MM.1S (cell line): ENCODE data around the gene GPR161.

ENCODE experiments used
- DNase-seq: peaks from one replicate; pipeline ENCODE4 v3.0.0-alpha.2; 2015
- H2AFZ ChIP-seq: fragments of 300-600 bp; sonication (generic); 2 replicates; pipeline ENCODE4 v1.6.0; 2016; ENCODE audit warnings: antibody characterized with exemption, low read length
- H3F3A ChIP-seq: fragments of 300-600 bp; sonication (generic); 2 replicates; pipeline ENCODE4 v1.6.1; 2016; ENCODE audit warnings: mild to moderate bottlenecking, antibody characterized with exemption, low read length, moderate library complexity, mixed read lengths; ENCODE audit not compliant: insufficient read depth
- H3K27ac ChIP-seq: fragments of 300-600 bp; sonication (generic); 2 replicates; pipeline ENCODE4 v1.5.1; 2016; ENCODE audit warnings: mild to moderate bottlenecking, low read length
- H3K27me3 ChIP-seq: fragments of 300-600 bp; sonication (generic); replicated peaks from 2 replicates; pipeline ENCODE4 v1.6.0; 2016; ENCODE audit warnings: low read length; ENCODE audit not compliant: insufficient read depth
- H3K36me3 ChIP-seq: fragments of 300-600 bp; sonication (generic); replicated peaks from 2 replicates; pipeline ENCODE4 v1.6.1; 2016; ENCODE audit warnings: mild to moderate bottlenecking, low read length, mixed read lengths; ENCODE audit not compliant: insufficient read depth
- H3K4me1 ChIP-seq: fragments of 300-600 bp; sonication (generic); 2 replicates; pipeline ENCODE4 v1.6.1; 2016; ENCODE audit warnings: low read length, mixed read lengths
- H3K4me2 ChIP-seq: fragments of 300-600 bp; sonication (generic); 2 replicates; pipeline ENCODE4 v1.6.0; 2016; ENCODE audit warnings: low read depth, low read length
- H3K4me3 ChIP-seq: fragments of 300-600 bp; sonication (generic); 2 replicates; pipeline ENCODE4 v1.5.1; 2016; ENCODE audit warnings: low read length, mixed read lengths
- H3K79me2 ChIP-seq: fragments of 300-600 bp; sonication (generic); 2 replicates; pipeline ENCODE4 v1.6.1; 2016; ENCODE audit warnings: mixed run types, low read length, mixed read lengths
- H3K9ac ChIP-seq: fragments of 300-600 bp; sonication (generic); 2 replicates; pipeline ENCODE4 v1.6.1; 2016; ENCODE audit warnings: low read length, mixed read lengths
- H3K9me2 ChIP-seq: fragments of 300-600 bp; sonication (generic); replicated peaks from 2 replicates; pipeline ENCODE4 v1.6.1; 2016; ENCODE audit warnings: mild to moderate bottlenecking, low read length, mixed read lengths; ENCODE audit not compliant: insufficient read depth
- H3K9me3 ChIP-seq: fragments of 300-600 bp; sonication (generic); replicated peaks from 2 replicates; pipeline ENCODE4 v1.6.1; 2016; ENCODE audit warnings: mild to moderate bottlenecking, low read length, mixed read lengths; ENCODE audit not compliant: insufficient read depth
- H4K20me1 ChIP-seq: fragments of 300-600 bp; sonication (generic); 2 replicates; pipeline ENCODE4 v1.6.1; 2016; ENCODE audit warnings: mild to moderate bottlenecking, low read length, moderate library complexity, mixed read lengths; ENCODE audit not compliant: insufficient read depth
- CTCF ChIP-seq: fragments of 300-600 bp; sonication (generic); IDR thresholded peaks from 2 replicates; pipeline ENCODE4 v1.5.1; 2016; ENCODE audit warnings: antibody characterized with exemption, low read length, mixed read lengths
- EZH2 ChIP-seq: fragments of 300-600 bp; sonication (generic); optimal IDR thresholded peaks from 2 replicates; pipeline ENCODE3; 2017; ENCODE audit warnings: low read depth, mild to moderate bottlenecking, antibody characterized with exemption, low read length, mixed read lengths
- EZH2phosphoT487 ChIP-seq: fragments of 300-600 bp; sonication (generic); IDR thresholded peaks from 2 replicates; pipeline ENCODE4 v1.6.1; 2018; ENCODE audit warnings: antibody characterized with exemption, low read length

GPR161 gene

GRCh38 chr1:168031627-168032026, 105.1 kb downstream of the GPR161 start:
- Histone ChIP-seq H2AFZ (no peak overlapping the region), H3K27ac (no peak overlapping the region), H4K20me1 (no peaks in the 10 kb centered on the region), H3K9me3 (no peaks in the 10 kb centered on the region), H3K4me2 (no peak overlapping the region), H3K27me3 (no peaks in the 10 kb centered on the region), H3K9ac (no peak overlapping the region), H3F3A (no peaks in the 10 kb centered on the region), H3K4me3 (no peak overlapping the region), H3K79me2 (no peaks in the 10 kb centered on the region), H3K9me2 (no peaks in the 10 kb centered on the region), H3K4me1 (no peaks in the 10 kb centered on the region), H3K36me3 (no peaks in the 10 kb centered on the region)
- DNase-seq, result no peak
- TF ChIP-seq EZH2 (no peak), EZH2phosphoT487 (no peak), CTCF (no peak)

- H3K27me3 ChIP-seq, result no peaks in the 10 kb centered on the region
- no peak overlapping the region for H2AFZ ChIP-seq
- no peak overlapping the region for H3K4me3 ChIP-seq
- H3K79me2 ChIP-seq, result no peaks in the 10 kb centered on the region
- H3K4me1 ChIP-seq, result no peaks in the 10 kb centered on the region
- H3K4me2 ChIP-seq, result no peak overlapping the region
- no peaks in the 10 kb centered on the region for H3K9me3 ChIP-seq
- H4K20me1 ChIP-seq, result no peaks in the 10 kb centered on the region
- no peak for DNase-seq
- TF ChIP-seq CTCF (no peak), EZH2phosphoT487 (no peak), EZH2 (no peak)
- H3F3A ChIP-seq, result no peaks in the 10 kb centered on the region
- no peaks in the 10 kb centered on the region for H3K9me2 ChIP-seq
- H3K27ac ChIP-seq, result no peak overlapping the region
- H3K9ac ChIP-seq, result no peak overlapping the region
- no peaks in the 10 kb centered on the region for H3K36me3 ChIP-seq
Measured at GRCh38 chr1:168031198-168031597, 105.5 kb downstream of the GPR161 start.
